Measurements from ENCODE around the gene KIF6. TPM values are rescaled to one million over a fixed set of nuclear protein-coding genes. Genes with fewer than 3 reads are reported as not detected.

Gene KIF6
- polyA plus RNA-seq, 12 donors = 1.1 to 2.1 (median 1.6) TPM; not detected in 2

GRCh38 chr6:39599341-39599740, 125.9 kb downstream of the KIF6 start:
- DNase-seq = no peak

GRCh38 chr6:39594285-39594684, 130.9 kb downstream of the KIF6 start:
- no peak for DNase-seq

GRCh38 chr6:39593646-39594045, 131.6 kb downstream of the KIF6 start:
- no peak for DNase-seq

GRCh38 chr6:39590871-39591393, 134.3 kb downstream of the KIF6 start:
- no peak for DNase-seq

GRCh38 chr6:39587080-39587479, 138.1 kb downstream of the KIF6 start:
- DNase-seq = no peak

GRCh38 chr6:39585641-39586040, 139.6 kb downstream of the KIF6 start:
- no peak for DNase-seq

GRCh38 chr6:39577446-39578165, 147.6 kb downstream of the KIF6 start:
- no peak for DNase-seq

GRCh38 chr6:39576556-39577303, 148.5 kb downstream of the KIF6 start:
- DNase-seq = no peak

- no peak for DNase-seq
Observed at GRCh38 chr6:39574991-39575390, 150.2 kb downstream of the KIF6 start.

GRCh38 chr6:39573541-39573940, 151.7 kb downstream of the KIF6 start:
- no peak for DNase-seq

- no peak for DNase-seq
Observed at GRCh38 chr6:39572661-39573340, 152.4 kb downstream of the KIF6 start.

- DNase-seq = no peak
Observed at GRCh38 chr6:39568896-39569295, 156.3 kb downstream of the KIF6 start.

GRCh38 chr6:39567091-39567490, 158.1 kb downstream of the KIF6 start:
- DNase-seq = no peak

- no peak for DNase-seq
Observed at GRCh38 chr6:39566456-39566855, 158.8 kb downstream of the KIF6 start.

- no peak for DNase-seq
Observed at GRCh38 chr6:39565956-39566355, 159.3 kb downstream of the KIF6 start.

- no peak for DNase-seq
Observed at GRCh38 chr6:39563566-39564311, 161.5 kb downstream of the KIF6 start.

- DNase-seq = no peak
Observed at GRCh38 chr6:39561536-39562266, 163.5 kb downstream of the KIF6 start.

- DNase-seq = no peak
Observed at GRCh38 chr6:39560915-39561314, 164.3 kb downstream of the KIF6 start.

GRCh38 chr6:39558591-39559190, 166.5 kb downstream of the KIF6 start:
- no peak for DNase-seq

- no peak for DNase-seq
Observed at GRCh38 chr6:39558079-39558478, 167.1 kb downstream of the KIF6 start.

GRCh38 chr6:39555136-39555535, 170.1 kb downstream of the KIF6 start:
- DNase-seq = no peak

Measured in muscle of arm (tissue), 12 donors.